DND-41 (cell line): ENCODE measurements around the gene LRRN4.

Experiments used
- CTCF ChIP-seq: IDR thresholded peaks from 2 replicates; pipeline ENCODE4 v1.5.1; 2012; ENCODE audit warnings: borderline replicate concordance, low read length, moderate library complexity, mild to moderate bottlenecking; ENCODE audit not compliant: poor library complexity, severe bottlenecking; ENCODE audit errors: extremely low read depth
- EZH2 ChIP-seq: IDR thresholded peaks from 3 replicates; pipeline ENCODE4 v1.6.1; 2012; ENCODE audit warnings: borderline replicate concordance, low read depth, mild to moderate bottlenecking, moderate library complexity, low read length, inconsistent platforms; ENCODE audit not compliant: severe bottlenecking

- TF ChIP-seq CTCF (no peak), EZH2 (no peak)
These were observed 6.4 kb upstream of the LRRN4 start for GRCh38 chr20:6060213-6060612.
